ENCODE measurements around the gene GBF1. TPM values are rescaled to one million over a fixed set of nuclear protein-coding genes. Genes with fewer than 3 reads are reported as not detected.

Gene GBF1
- polyA plus RNA-seq, 1 donor from 2014 or later: 14.9 TPM

DNA sequence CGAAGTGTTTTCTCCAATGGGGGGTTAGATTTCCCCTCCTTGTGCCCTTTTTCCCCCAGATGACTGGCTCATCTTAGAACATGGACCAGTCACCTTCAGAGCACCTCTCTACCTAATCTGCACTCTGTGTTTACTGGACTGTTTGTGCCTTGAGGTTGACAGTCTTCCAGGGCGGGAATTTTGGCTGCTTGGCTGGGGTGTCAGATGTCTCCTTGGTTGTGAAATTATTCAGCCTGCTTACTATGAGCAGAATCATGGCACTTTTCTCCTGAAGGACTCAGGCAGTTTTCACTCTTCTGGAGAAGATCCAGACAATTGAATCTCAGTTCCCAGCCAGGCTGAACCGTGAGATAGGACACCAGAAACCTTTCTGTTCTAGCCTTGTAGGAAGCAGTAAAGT is 89.9 kb downstream of the GBF1 start:
- no peak overlapping the region for H3K9ac ChIP-seq (ENCODE audit: low read length)
- H3K36me3 ChIP-seq (ENCODE audit: insufficient read depth, low read length): no peaks in the 10 kb centered on the region
- no peaks in the 10 kb centered on the region for H3K9me2 ChIP-seq (ENCODE audit: insufficient read depth, low read length)
- H2AFZ ChIP-seq (ENCODE audit: low read depth, low read length): no peak overlapping the region
- H3K4me3 ChIP-seq (ENCODE audit: low read length): no peak overlapping the region
- TF ChIP-seq CTCF (IDR thresholded peaks at IDR 0.05; ENCODE audit: poor library complexity, severe bottlenecking): no peak
- TF ChIP-seq RAD21 (conservative IDR thresholded peaks at IDR 0.05): no peak
- no peak for TF ChIP-seq POLR2AphosphoS5 (IDR thresholded peaks at IDR 0.05)
- TF ChIP-seq SMC3 (conservative IDR thresholded peaks at IDR 0.05; ENCODE audit: poor library complexity): no peak
- TF ChIP-seq TAF1 (IDR thresholded peaks at IDR 0.05; ENCODE audit: low read depth): no peak
- no peak for TF ChIP-seq EP300 (conservative IDR thresholded peaks at IDR 0.05; ENCODE audit: poor library complexity, severe bottlenecking)
- TF ChIP-seq EZH2 (IDR thresholded peaks at IDR 0.05; ENCODE audit: borderline replicate concordance, insufficient read depth, low read length, poor library complexity, severe bottlenecking): no peak
- TF ChIP-seq, protein P1, sequence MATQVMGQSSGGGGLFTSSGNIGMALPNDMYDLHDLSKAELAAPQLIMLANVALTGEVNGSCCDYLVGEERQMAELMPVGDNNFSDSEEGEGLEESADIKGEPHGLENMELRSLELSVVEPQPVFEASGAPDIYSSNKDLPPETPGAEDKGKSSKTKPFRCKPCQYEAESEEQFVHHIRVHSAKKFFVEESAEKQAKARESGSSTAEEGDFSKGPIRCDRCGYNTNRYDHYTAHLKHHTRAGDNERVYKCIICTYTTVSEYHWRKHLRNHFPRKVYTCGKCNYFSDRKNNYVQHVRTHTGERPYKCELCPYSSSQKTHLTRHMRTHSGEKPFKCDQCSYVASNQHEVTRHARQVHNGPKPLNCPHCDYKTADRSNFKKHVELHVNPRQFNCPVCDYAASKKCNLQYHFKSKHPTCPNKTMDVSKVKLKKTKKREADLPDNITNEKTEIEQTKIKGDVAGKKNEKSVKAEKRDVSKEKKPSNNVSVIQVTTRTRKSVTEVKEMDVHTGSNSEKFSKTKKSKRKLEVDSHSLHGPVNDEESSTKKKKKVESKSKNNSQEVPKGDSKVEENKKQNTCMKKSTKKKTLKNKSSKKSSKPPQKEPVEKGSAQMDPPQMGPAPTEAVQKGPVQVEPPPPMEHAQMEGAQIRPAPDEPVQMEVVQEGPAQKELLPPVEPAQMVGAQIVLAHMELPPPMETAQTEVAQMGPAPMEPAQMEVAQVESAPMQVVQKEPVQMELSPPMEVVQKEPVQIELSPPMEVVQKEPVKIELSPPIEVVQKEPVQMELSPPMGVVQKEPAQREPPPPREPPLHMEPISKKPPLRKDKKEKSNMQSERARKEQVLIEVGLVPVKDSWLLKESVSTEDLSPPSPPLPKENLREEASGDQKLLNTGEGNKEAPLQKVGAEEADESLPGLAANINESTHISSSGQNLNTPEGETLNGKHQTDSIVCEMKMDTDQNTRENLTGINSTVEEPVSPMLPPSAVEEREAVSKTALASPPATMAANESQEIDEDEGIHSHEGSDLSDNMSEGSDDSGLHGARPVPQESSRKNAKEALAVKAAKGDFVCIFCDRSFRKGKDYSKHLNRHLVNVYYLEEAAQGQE (IDR thresholded peaks at IDR 0.05; ENCODE audit: borderline replicate concordance): no peak
- TF ChIP-seq MXI1 (conservative IDR thresholded peaks at IDR 0.05; ENCODE audit: poor library complexity, severe bottlenecking): no peak
- no peaks in the 10 kb centered on the region for H3K27me3 ChIP-seq (ENCODE audit: insufficient read depth, low read depth, low read length)
- H3K27ac ChIP-seq (ENCODE audit: low read length): no peak overlapping the region
- H4K20me1 ChIP-seq (ENCODE audit: insufficient read depth): no peaks in the 10 kb centered on the region
- H3F3A ChIP-seq (ENCODE audit: insufficient read depth, low read length, poor library complexity, severe bottlenecking): no peaks in the 10 kb centered on the region
- no peaks in the 10 kb centered on the region for H3K79me2 ChIP-seq (replicated peaks; ENCODE audit: insufficient read depth, low read length)
- H3K4me2 ChIP-seq (ENCODE audit: low read length): no peak overlapping the region
- no peaks in the 10 kb centered on the region for H3K9me3 ChIP-seq (ENCODE audit: low read length)

DNA sequence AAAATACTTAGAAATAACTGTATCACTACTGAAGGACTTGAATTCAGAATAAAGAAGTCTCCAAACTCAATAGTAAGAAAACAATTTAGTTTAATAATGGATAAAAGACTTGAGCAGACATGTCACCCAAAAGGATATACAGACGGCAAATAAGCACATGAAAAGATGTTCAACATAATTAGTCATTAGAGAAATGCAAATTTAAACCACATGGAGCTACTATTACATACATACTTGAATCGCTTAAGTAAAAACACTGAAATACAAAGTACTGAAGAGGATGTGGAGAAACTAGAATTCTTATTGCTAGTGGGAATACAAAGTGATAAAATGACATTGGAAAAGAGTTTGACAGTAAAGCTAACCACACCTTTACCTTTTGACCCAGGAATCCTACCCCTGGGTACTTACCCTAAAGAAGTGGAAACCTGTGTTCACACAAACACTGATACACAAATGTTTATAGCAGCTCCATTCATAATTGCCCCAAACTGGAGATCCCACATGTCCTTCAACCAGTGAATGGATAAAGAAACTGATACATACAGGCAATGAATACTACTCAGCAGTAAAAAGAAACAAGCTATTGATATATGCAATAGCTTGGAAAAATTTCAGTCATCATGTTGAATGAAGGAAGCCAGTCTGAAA is 95.8 kb downstream of the GBF1 start:
- TF ChIP-seq RAD21 (conservative IDR thresholded peaks at IDR 0.05) (no peak), CTCF (IDR thresholded peaks at IDR 0.05; ENCODE audit: poor library complexity, severe bottlenecking) (no peak), EZH2 (IDR thresholded peaks at IDR 0.05; ENCODE audit: borderline replicate concordance, insufficient read depth, low read length, poor library complexity, severe bottlenecking) (no peak), POLR2AphosphoS5 (IDR thresholded peaks at IDR 0.05) (no peak), MXI1 (conservative IDR thresholded peaks at IDR 0.05; ENCODE audit: poor library complexity, severe bottlenecking) (no peak), SMC3 (conservative IDR thresholded peaks at IDR 0.05; ENCODE audit: poor library complexity) (no peak), EP300 (conservative IDR thresholded peaks at IDR 0.05; ENCODE audit: poor library complexity, severe bottlenecking) (no peak)
- TF ChIP-seq, protein P1 (IDR thresholded peaks at IDR 0.05; ENCODE audit: borderline replicate concordance): no peak
- Histone ChIP-seq H3K4me3 (ENCODE audit: low read length) (no peak overlapping the region), H2AFZ (ENCODE audit: low read depth, low read length) (no peak overlapping the region), H3K27ac (ENCODE audit: low read length) (no peak overlapping the region), H3K4me2 (ENCODE audit: low read length) (no peak overlapping the region), H3K9me2 (ENCODE audit: insufficient read depth, low read length) (no peaks in the 10 kb centered on the region), H3K36me3 (ENCODE audit: insufficient read depth, low read length) (no peaks in the 10 kb centered on the region), H4K20me1 (ENCODE audit: insufficient read depth) (no peaks in the 10 kb centered on the region), H3K9ac (ENCODE audit: low read length) (no peak overlapping the region), H3K27me3 (ENCODE audit: insufficient read depth, low read depth, low read length) (no peaks in the 10 kb centered on the region), H3F3A (ENCODE audit: insufficient read depth, low read length, poor library complexity, severe bottlenecking) (no peaks in the 10 kb centered on the region), H3K79me2 (replicated peaks; ENCODE audit: insufficient read depth, low read length) (no peaks in the 10 kb centered on the region), H3K9me3 (ENCODE audit: low read length) (no peaks in the 10 kb centered on the region)

Data from neural cell (in vitro differentiated cells).